Left kidney (tissue), 2 donors: ENCODE data around the gene SMIM35. TPM values are rescaled to one million over a fixed set of nuclear protein-coding genes. Genes with fewer than 3 reads are reported as not detected.
"Not testable (repeated sequence)": the region's sequence is repeated elsewhere in the genome, so short reads cannot be mapped to it uniquely, and the experiment has no call there.

Experiments used
- DNase-seq: peaks from one replicate; pipeline ENCODE4 v3.0.0-alpha.2; 2013
- polyA plus RNA-seq: library from polyadenylated mRNA; unstranded; fragments of 120-200 nt; gene quantifications from one replicate; pipeline ENCODE4 v1.2.1, GENCODE V29; 2013; ENCODE audit not compliant: insufficient read length

SMIM35 gene
- polyA plus RNA-seq, 1 donor, result 0.17 TPM

- no peak for DNase-seq
Measured at GRCh38 chr11:118033443-118033842, 53.3 kb downstream of the SMIM35 start.

GRCh38 chr11:118028626-118029025 is 58.1 kb downstream of the SMIM35 start:
- DNase-seq, result no peak

- DNase-seq, result no peak
Measured at GRCh38 chr11:118027694-118028093, 59.1 kb downstream of the SMIM35 start.

- DNase-seq, result no peak
Measured at GRCh38 chr11:118021146-118021545, 65.6 kb downstream of the SMIM35 start.

- DNase-seq, result no peak
Measured at GRCh38 chr11:118018401-118018800, 68.4 kb downstream of the SMIM35 start.

- no peak for DNase-seq
Measured at GRCh38 chr11:118017631-118018315, 69.0 kb downstream of the SMIM35 start.

- DNase-seq, result no peak
Measured at GRCh38 chr11:118017111-118017510, 69.7 kb downstream of the SMIM35 start.

- DNase-seq, result no peak
Measured at GRCh38 chr11:118016104-118016503, 70.7 kb downstream of the SMIM35 start.

GRCh38 chr11:118015385-118015841 is 71.3 kb downstream of the SMIM35 start:
- no peak for DNase-seq

- DNase-seq, result no peak
Measured at GRCh38 chr11:118014022-118014421, 72.7 kb downstream of the SMIM35 start.

GRCh38 chr11:118012083-118012669 is 74.6 kb downstream of the SMIM35 start:
- DNase-seq, result no peak

GRCh38 chr11:118010738-118011461 is 75.9 kb downstream of the SMIM35 start:
- DNase-seq, result no peak

GRCh38 chr11:118009864-118010737 is 76.7 kb downstream of the SMIM35 start:
- DNase-seq, result no peak

GRCh38 chr11:118008271-118008911 is 78.4 kb downstream of the SMIM35 start:
- DNase-seq, result no peak

- DNase-seq, result not testable (repeated sequence)
Measured at GRCh38 chr11:118007563-118008270, 79.0 kb downstream of the SMIM35 start.

GRCh38 chr11:118007040-118007439 is 79.7 kb downstream of the SMIM35 start:
- no peak for DNase-seq

- DNase-seq, result no peak
Measured at GRCh38 chr11:118006153-118006534, 80.6 kb downstream of the SMIM35 start.

GRCh38 chr11:118005224-118006152 is 81.3 kb downstream of the SMIM35 start:
- no peak for DNase-seq

- DNase-seq, result no peak
Measured at GRCh38 chr11:118004543-118005223, 82.1 kb downstream of the SMIM35 start.
